ENCODE results near the gene EYA2.

Gene EYA2

DNA sequence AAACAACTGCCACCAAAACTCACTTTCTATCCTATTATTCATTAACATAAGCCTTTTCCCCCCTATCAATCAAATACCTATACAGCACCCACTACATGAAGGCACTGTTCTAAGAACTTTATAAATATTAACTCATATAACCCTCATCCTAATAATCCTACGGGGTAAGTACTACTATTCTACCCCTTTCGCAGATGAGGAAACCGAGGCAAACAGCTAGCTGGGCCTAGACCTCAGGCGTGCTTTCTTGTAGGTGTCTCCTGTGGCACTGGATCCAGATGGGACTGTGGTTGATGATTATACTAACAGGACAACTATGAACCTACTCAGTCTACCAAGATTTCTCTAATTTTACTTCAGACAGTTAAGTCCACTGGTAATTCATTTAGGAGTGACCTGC is 330.2 kb downstream of the EYA2 start:
- Histone ChIP-seq H3K27me3 (ENCODE audit: insufficient read depth, low read length, poor library complexity, severe bottlenecking) (no peaks in the 10 kb centered on the region), H4K20me1 (ENCODE audit: insufficient read depth, low read length, poor library complexity, severe bottlenecking) (no peaks in the 10 kb centered on the region), H3K36me3 (ENCODE audit: insufficient read depth, low read length) (peaks cover 94% of the 10 kb centered on the region), H3K9ac (ENCODE audit: low read depth, low read length, poor library complexity, severe bottlenecking) (no peak overlapping the region), H3K4me2 (ENCODE audit: low read depth, low read length, poor library complexity, severe bottlenecking) (no peak overlapping the region), H3K79me2 (ENCODE audit: insufficient read depth, low read length) (no peaks in the 10 kb centered on the region), H2AFZ (ENCODE audit: low read length) (no peak overlapping the region), H3K9me3 (ENCODE audit: insufficient read depth, low read depth, low read length) (no peaks in the 10 kb centered on the region), H3K4me1 (ENCODE audit: insufficient read depth, low read length, poor library complexity, severe bottlenecking) (peaks cover 3% of the 10 kb centered on the region), H3K9me2 (replicated peaks; ENCODE audit: low read depth, low read length) (no peaks in the 10 kb centered on the region), H3F3A (ENCODE audit: low read depth) (no peaks in the 10 kb centered on the region), H3K4me3 (ENCODE audit: low read length, poor library complexity, severe bottlenecking) (no peak overlapping the region)
- TF ChIP-seq, protein P1, sequence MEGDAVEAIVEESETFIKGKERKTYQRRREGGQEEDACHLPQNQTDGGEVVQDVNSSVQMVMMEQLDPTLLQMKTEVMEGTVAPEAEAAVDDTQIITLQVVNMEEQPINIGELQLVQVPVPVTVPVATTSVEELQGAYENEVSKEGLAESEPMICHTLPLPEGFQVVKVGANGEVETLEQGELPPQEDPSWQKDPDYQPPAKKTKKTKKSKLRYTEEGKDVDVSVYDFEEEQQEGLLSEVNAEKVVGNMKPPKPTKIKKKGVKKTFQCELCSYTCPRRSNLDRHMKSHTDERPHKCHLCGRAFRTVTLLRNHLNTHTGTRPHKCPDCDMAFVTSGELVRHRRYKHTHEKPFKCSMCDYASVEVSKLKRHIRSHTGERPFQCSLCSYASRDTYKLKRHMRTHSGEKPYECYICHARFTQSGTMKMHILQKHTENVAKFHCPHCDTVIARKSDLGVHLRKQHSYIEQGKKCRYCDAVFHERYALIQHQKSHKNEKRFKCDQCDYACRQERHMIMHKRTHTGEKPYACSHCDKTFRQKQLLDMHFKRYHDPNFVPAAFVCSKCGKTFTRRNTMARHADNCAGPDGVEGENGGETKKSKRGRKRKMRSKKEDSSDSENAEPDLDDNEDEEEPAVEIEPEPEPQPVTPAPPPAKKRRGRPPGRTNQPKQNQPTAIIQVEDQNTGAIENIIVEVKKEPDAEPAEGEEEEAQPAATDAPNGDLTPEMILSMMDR (conservative IDR thresholded peaks at IDR 0.05; ENCODE audit: low read length) = no peak
- no peak for TF ChIP-seq EZH2phosphoT487 (IDR thresholded peaks at IDR 0.05; ENCODE audit: borderline replicate concordance)

DNA sequence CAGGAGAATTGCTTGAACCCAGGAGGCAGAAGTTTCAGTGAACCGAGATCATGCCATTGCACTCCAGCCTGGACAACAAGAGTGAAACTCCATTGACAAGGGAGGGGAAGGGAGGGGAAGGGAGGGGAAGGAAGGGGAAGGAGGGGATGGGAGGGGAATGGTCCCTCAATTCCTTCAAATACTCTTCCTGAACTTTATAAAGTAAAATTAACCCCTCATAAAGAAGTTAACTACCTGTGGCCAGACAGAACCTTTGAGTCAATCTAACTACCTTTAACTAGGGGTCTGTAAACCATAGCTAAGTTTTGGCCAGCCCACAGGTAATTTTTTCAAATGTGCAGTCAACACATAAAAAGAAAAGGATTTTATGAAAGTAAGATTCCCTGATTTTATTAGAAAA is 330.8 kb downstream of the EYA2 start:
- H3K4me3 ChIP-seq (ENCODE audit: low read length, poor library complexity, severe bottlenecking) = no peak overlapping the region
- H3F3A ChIP-seq (ENCODE audit: low read depth) = no peaks in the 10 kb centered on the region
- H3K4me2 ChIP-seq (ENCODE audit: low read depth, low read length, poor library complexity, severe bottlenecking) = no peak overlapping the region
- H3K79me2 ChIP-seq (ENCODE audit: insufficient read depth, low read length) = no peaks in the 10 kb centered on the region
- H3K27me3 ChIP-seq (ENCODE audit: insufficient read depth, low read length, poor library complexity, severe bottlenecking) = no peaks in the 10 kb centered on the region
- H4K20me1 ChIP-seq (ENCODE audit: insufficient read depth, low read length, poor library complexity, severe bottlenecking) = no peaks in the 10 kb centered on the region
- no peaks in the 10 kb centered on the region for H3K9me2 ChIP-seq (replicated peaks; ENCODE audit: low read depth, low read length)
- no peak overlapping the region for H2AFZ ChIP-seq (ENCODE audit: low read length)
- H3K4me1 ChIP-seq (ENCODE audit: insufficient read depth, low read length, poor library complexity, severe bottlenecking) = peaks cover 3% of the 10 kb centered on the region
- no peak overlapping the region for H3K9ac ChIP-seq (ENCODE audit: low read depth, low read length, poor library complexity, severe bottlenecking)
- H3K36me3 ChIP-seq (ENCODE audit: insufficient read depth, low read length) = peaks cover 94% of the 10 kb centered on the region
- H3K9me3 ChIP-seq (ENCODE audit: insufficient read depth, low read depth, low read length) = no peaks in the 10 kb centered on the region
- no peak for TF ChIP-seq EZH2phosphoT487 (IDR thresholded peaks at IDR 0.05; ENCODE audit: borderline replicate concordance)
- TF ChIP-seq, protein P1 (conservative IDR thresholded peaks at IDR 0.05; ENCODE audit: low read length) = no peak

DNA sequence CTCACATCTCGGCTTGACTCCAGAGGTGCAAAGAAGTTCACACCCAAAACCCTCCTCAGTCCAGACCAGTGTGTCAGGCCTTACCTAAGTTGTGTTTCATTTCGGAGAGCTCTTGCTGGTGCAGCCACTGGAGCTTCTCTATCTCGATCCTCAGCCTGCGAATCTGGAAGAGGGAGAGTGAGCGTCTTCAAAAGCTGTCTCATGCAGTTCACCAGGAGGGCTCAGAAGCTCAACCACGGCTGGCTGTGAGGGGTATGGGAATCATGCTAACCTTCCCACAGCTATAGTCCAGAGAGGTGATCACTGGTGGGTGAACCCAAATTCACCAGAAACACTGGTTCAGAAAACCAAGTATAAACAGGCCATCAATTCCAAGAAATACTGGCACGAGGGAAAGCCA is 332.5 kb downstream of the EYA2 start:
- no peaks in the 10 kb centered on the region for H3K9me3 ChIP-seq (ENCODE audit: insufficient read depth, low read depth, low read length)
- no peaks in the 10 kb centered on the region for H3K27me3 ChIP-seq (ENCODE audit: insufficient read depth, low read length, poor library complexity, severe bottlenecking)
- H2AFZ ChIP-seq (ENCODE audit: low read length) = no peak overlapping the region
- H3K4me1 ChIP-seq (ENCODE audit: insufficient read depth, low read length, poor library complexity, severe bottlenecking) = no peaks in the 10 kb centered on the region
- H4K20me1 ChIP-seq (ENCODE audit: insufficient read depth, low read length, poor library complexity, severe bottlenecking) = peaks cover 6% of the 10 kb centered on the region
- H3K4me3 ChIP-seq (ENCODE audit: low read length, poor library complexity, severe bottlenecking) = no peak overlapping the region
- H3K9me2 ChIP-seq (replicated peaks; ENCODE audit: low read depth, low read length) = no peaks in the 10 kb centered on the region
- no peaks in the 10 kb centered on the region for H3K79me2 ChIP-seq (ENCODE audit: insufficient read depth, low read length)
- no peak for TF ChIP-seq EZH2phosphoT487 (IDR thresholded peaks at IDR 0.05; ENCODE audit: borderline replicate concordance)
- TF ChIP-seq, protein P1 (conservative IDR thresholded peaks at IDR 0.05; ENCODE audit: low read length) = no peak
- no peak overlapping the region for H3K4me2 ChIP-seq (ENCODE audit: low read depth, low read length, poor library complexity, severe bottlenecking)
- H3K9ac ChIP-seq (ENCODE audit: low read depth, low read length, poor library complexity, severe bottlenecking) = no peak overlapping the region
- peaks cover 95% of the 10 kb centered on the region for H3K36me3 ChIP-seq (ENCODE audit: insufficient read depth, low read length)
- H3F3A ChIP-seq (ENCODE audit: low read depth) = no peaks in the 10 kb centered on the region

Measured in Loucy (cell line).